Measurements from ENCODE around the gene SCAF4. TPM values are rescaled to one million over a fixed set of nuclear protein-coding genes. Genes with fewer than 3 reads are reported as not detected.
"Not testable (repeated sequence)": the region's sequence is repeated elsewhere in the genome, so short reads cannot be mapped to it uniquely, and the experiment has no call there.

The SCAF4 gene, protein sequence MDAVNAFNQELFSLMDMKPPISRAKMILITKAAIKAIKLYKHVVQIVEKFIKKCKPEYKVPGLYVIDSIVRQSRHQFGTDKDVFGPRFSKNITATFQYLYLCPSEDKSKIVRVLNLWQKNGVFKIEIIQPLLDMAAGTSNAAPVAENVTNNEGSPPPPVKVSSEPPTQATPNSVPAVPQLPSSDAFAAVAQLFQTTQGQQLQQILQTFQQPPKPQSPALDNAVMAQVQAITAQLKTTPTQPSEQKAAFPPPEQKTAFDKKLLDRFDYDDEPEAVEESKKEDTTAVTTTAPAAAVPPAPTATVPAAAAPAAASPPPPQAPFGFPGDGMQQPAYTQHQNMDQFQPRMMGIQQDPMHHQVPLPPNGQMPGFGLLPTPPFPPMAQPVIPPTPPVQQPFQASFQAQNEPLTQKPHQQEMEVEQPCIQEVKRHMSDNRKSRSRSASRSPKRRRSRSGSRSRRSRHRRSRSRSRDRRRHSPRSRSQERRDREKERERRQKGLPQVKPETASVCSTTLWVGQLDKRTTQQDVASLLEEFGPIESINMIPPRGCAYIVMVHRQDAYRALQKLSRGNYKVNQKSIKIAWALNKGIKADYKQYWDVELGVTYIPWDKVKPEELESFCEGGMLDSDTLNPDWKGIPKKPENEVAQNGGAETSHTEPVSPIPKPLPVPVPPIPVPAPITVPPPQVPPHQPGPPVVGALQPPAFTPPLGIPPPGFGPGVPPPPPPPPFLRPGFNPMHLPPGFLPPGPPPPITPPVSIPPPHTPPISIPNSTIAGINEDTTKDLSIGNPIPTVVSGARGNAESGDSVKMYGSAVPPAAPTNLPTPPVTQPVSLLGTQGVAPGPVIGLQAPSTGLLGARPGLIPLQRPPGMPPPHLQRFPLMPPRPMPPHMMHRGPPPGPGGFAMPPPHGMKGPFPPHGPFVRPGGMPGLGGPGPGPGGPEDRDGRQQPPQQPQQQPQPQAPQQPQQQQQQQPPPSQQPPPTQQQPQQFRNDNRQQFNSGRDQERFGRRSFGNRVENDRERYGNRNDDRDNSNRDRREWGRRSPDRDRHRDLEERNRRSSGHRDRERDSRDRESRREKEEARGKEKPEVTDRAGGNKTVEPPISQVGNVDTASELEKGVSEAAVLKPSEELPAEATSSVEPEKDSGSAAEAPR
- 55.8 and 60.1 TPM in 2 replicates for total RNA-seq

DNA sequence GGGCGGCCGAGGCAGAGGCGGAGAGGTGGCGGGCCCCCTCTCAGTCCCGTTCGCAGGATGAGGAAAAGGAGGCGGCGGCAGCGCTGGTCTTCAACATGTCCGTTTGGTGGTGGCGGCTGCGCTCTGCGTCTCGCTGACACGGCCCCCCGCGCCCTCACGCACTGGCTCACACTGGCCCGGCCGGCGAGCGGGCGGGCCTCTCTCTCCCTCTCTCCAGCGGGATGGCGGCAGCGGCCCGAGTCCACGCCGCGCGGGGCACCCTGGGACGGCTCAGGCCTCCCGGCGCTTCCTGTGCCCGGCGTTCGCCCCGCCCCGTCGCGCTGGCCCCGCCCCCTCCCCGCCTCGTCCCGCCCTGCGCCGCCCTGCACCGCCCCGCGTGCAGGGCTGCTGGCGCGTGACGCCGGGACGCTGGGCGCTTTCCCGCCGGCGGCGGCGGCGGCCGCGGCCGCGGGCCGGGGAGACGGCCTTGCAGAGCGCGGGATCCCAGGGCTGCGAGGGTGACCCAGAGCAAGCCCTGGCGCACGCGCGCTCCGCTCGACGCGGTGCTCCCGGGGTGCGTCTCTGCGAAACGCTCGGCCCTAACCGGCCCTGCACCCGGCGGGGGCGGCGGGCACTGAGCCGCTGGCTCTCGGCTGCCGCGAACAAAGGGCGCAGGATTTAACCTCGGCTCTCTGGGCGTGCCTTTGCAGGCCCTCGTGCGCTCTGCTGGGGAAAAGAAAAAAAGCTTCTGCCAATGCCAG is at the start of gene SCAF4:
TSS of gene SCAF4 (minus strand) at position 262 of the 740 bp plus-strand sequence. CDS start 426 bp downstream, outside the sequence.
- H3K4me3 Mint-ChIP-seq (ENCODE audit: low read depth): peak within 1 kb of the TSS; percentile 86

DNA sequence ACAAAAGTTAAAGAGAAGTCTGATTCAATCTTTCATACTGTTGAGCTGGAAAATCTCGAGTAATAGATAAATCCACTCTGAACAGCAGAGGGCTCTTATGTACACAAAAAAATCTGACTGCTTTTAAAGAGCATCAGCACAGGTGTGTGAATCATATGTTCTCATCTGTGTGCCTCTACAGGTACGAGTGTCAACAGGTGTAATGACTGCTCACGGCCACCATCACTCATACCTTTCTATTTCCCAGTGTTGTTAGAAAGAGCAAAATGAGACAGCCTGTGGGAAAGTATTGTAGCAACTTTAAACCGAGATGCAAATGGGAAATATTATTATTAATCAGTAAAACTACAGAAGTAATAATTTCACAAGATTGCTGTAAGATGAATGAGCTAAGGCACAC is 49.0 kb upstream of the SCAF4 start:
- no peak overlapping the region for H3K27ac Mint-ChIP-seq
- no peak overlapping the region for H3K4me3 Mint-ChIP-seq (ENCODE audit: low read depth)
- DNase-seq (ENCODE audit: low spot score): no peak
- peaks cover 8% of the 10 kb centered on the region for H3K27me3 Mint-ChIP-seq (ENCODE audit: low read depth)
- intact Hi-C loops (cut with micrococcal nuclease): no loop called here
- no peaks in the 10 kb centered on the region for H3K4me1 Mint-ChIP-seq (ENCODE audit: low read depth)
- peaks cover 3% of the 10 kb centered on the region for H3K9me3 Mint-ChIP-seq
- no peaks in the 10 kb centered on the region for H3K36me3 Mint-ChIP-seq (ENCODE audit: low read depth)

More for the DNA sequence above, at the start of gene SCAF4:
- Mint-ChIP-seq H3K36me3 (ENCODE audit: low read depth) (no peaks in the 10 kb centered on the region), H3K9me3 (no peaks in the 10 kb centered on the region), H3K27ac (peak within 1 kb of the TSS; percentile 72), H3K27me3 (ENCODE audit: low read depth) (no peaks in the 10 kb centered on the region), H3K4me1 (ENCODE audit: low read depth) (peaks cover 10% of the 10 kb centered on the region)
- intact Hi-C loops (cut with micrococcal nuclease): loop anchor here (1.0 to 5.0 kb wide), 5 partner anchors 17 to 880 kb away; partner anchors contain the start of genes CFAP298, MIS18A, SOD1 and URB1
- DNase-seq (ENCODE audit: low spot score): peak; percentile 74

DNA sequence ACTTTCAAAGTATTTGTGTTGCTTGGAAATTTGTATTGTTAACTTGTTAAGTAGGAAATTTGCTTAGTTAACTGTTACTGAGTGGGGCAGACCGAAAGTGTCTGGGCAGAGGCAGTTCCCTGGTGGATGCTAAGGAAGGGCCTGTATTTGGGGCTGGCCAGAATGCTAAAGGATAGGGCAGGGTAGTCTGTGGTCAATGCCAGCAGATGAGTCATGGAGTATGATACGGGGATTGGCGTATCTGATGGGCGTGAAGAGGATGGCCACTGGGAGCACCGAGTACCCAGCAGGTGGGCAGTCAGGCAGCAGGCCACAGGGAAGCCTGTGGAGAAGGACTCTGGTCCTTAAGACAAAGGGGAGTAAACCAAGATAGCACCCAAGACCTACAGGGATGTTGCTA is 46.6 kb upstream of the SCAF4 start:
- Mint-ChIP-seq H3K36me3 (ENCODE audit: low read depth) (no peaks in the 10 kb centered on the region), H3K4me3 (ENCODE audit: low read depth) (no peak overlapping the region), H3K27me3 (ENCODE audit: low read depth) (peaks cover 8% of the 10 kb centered on the region), H3K4me1 (ENCODE audit: low read depth) (no peaks in the 10 kb centered on the region), H3K9me3 (no peaks in the 10 kb centered on the region), H3K27ac (no peak overlapping the region)
- DNase-seq (ENCODE audit: low spot score): no peak
- intact Hi-C loops (cut with micrococcal nuclease): no loop called here

DNA sequence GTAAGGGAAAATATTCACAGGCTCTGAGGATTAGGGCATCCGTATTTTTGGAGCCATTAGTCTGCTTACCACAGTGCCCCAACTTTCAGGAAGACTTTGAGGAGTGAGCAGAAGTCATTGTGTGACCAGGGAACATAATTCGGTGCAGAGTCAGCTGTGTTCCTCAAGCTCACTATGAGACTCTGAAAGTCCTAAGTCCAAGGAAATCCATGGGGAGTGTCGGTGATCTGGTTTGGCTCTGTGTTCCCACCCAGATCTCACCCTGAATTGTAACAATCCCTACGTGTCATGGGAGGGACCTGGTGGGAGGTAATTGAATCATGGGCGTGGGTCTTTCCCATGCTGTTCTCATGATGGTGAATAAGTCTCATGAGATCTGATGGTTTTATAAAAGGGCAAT is 45.9 kb upstream of the SCAF4 start:
- intact Hi-C loops (cut with micrococcal nuclease): no loop called here
- DNase-seq (ENCODE audit: low spot score): no peak
- Mint-ChIP-seq H3K4me1 (ENCODE audit: low read depth) (no peaks in the 10 kb centered on the region), H3K9me3 (no peaks in the 10 kb centered on the region), H3K4me3 (ENCODE audit: low read depth) (no peak overlapping the region), H3K27me3 (ENCODE audit: low read depth) (peaks cover 6% of the 10 kb centered on the region), H3K36me3 (ENCODE audit: low read depth) (no peaks in the 10 kb centered on the region), H3K27ac (no peak overlapping the region)

DNA sequence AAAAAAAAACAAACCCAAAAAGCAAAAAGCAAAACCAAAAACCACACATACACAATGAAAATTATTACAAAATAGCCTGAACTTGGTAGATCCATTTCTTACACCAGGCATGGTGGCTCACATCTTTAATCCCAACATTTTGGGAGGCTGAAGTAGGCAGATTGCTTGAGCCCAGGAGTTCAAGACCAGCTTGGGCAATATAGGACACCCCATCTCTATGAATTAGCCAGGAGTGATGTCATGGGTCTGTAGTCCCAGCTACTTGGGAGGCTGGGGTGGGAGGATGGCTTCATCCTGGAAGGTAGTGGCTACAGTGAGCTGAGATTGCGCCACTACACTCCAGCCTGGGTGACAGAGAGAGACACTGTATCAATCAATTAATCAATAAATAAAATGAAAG is 42.1 kb upstream of the SCAF4 start:
- no peak overlapping the region for H3K27ac Mint-ChIP-seq
- no peaks in the 10 kb centered on the region for H3K27me3 Mint-ChIP-seq (ENCODE audit: low read depth)
- H3K9me3 Mint-ChIP-seq: no peaks in the 10 kb centered on the region
- no peak for DNase-seq (ENCODE audit: low spot score)
- H3K4me3 Mint-ChIP-seq (ENCODE audit: low read depth): no peak overlapping the region
- no peaks in the 10 kb centered on the region for H3K4me1 Mint-ChIP-seq (ENCODE audit: low read depth)
- intact Hi-C loops (cut with micrococcal nuclease): no loop called here
- no peaks in the 10 kb centered on the region for H3K36me3 Mint-ChIP-seq (ENCODE audit: low read depth)

DNA sequence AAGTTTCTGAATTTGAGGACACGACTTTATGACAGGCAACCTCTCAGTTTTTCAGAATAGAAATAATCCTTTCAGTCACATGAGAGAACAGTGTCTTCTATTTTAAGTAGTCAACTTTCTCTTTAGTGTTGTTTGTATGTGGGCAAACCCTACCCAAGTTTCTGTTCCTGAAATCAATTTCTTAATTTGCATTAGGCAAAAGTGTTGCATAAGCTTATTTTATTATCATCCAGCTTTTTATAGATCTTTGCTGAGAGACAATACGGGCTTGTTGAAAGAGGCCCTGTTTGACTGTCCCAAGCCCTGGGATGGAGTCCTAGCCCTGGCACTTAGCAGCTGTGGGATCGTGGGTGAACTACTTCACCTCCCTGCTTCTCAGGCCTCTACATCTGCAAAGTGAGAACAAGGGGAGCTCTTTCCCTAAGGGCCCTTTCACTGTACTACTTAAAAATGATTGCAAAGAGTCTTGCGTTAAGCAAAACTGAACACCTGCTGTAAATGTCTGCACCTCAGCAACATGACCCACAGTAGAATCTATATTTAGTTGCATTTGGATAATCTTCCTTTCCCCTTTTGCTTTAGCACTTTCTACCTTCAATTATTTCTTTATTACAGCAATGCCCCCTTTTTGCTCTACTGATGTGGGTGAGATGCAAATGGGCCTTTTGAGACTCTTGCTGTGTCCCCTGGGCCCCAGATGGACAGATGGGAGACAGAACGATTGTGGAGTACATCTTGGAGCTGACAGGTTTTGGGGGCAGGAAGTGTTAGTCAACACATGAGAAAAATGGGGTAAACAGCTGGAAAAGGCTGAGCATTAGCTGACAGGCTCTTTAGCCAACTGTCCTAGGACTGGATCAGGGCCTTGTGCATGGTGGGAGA is 41.0 kb upstream of the SCAF4 start:
- Mint-ChIP-seq H3K4me3 (ENCODE audit: low read depth) (no peak overlapping the region), H3K4me1 (ENCODE audit: low read depth) (no peaks in the 10 kb centered on the region), H3K27me3 (ENCODE audit: low read depth) (no peaks in the 10 kb centered on the region), H3K27ac (no peak overlapping the region), H3K36me3 (ENCODE audit: low read depth) (no peaks in the 10 kb centered on the region), H3K9me3 (no peaks in the 10 kb centered on the region)
- intact Hi-C loops (cut with micrococcal nuclease): no loop called here
- no peak for DNase-seq (ENCODE audit: low spot score)

DNA sequence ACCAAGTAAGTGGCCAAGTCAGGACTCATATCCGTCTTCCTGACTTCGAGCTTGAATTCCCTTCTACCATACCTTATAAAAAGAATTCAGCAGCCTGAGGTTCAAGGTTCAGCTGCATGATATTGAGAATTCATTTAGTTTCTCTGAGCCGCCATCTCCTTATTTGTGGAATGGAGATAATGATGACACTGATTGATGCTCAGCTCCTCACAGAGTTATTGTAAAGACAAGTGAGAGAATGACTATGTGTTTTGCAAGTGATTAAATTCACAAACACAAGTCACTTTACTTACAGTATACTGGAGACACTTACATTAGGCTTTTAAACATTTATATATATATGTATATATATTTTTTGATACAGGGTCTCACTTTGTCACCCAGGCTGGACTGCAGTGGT is 39.8 kb upstream of the SCAF4 start:
- H3K36me3 Mint-ChIP-seq (ENCODE audit: low read depth): no peaks in the 10 kb centered on the region
- H3K9me3 Mint-ChIP-seq: no peaks in the 10 kb centered on the region
- intact Hi-C loops (cut with micrococcal nuclease): no loop called here
- no peaks in the 10 kb centered on the region for H3K27me3 Mint-ChIP-seq (ENCODE audit: low read depth)
- no peak overlapping the region for H3K27ac Mint-ChIP-seq
- no peaks in the 10 kb centered on the region for H3K4me1 Mint-ChIP-seq (ENCODE audit: low read depth)
- no peak for DNase-seq (ENCODE audit: low spot score)
- H3K4me3 Mint-ChIP-seq (ENCODE audit: low read depth): no peak overlapping the region

DNA sequence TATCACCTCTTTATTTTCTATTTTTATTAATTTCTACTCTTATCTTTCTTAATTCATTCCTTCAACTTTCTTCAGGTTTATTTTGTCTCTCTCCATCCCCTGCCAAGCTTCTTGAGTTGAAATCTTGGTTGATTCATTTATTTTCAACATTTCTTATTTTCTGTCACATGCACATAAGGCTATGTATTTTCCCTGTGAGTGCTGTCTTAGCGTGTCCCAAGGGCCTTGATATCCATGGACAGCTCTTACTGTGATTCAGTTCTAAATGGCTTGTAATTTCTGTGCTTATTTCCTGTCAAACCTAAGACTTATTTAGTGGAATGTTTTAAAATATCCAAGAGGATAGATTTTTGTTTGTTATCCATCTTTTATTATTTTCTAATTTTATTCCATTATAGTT is 36.8 kb upstream of the SCAF4 start:
- H3K36me3 Mint-ChIP-seq (ENCODE audit: low read depth): no peaks in the 10 kb centered on the region
- H3K4me3 Mint-ChIP-seq (ENCODE audit: low read depth): no peak overlapping the region
- intact Hi-C loops (cut with micrococcal nuclease): no loop called here
- H3K27ac Mint-ChIP-seq: no peak overlapping the region
- H3K27me3 Mint-ChIP-seq (ENCODE audit: low read depth): no peaks in the 10 kb centered on the region
- H3K4me1 Mint-ChIP-seq (ENCODE audit: low read depth): no peaks in the 10 kb centered on the region
- DNase-seq (ENCODE audit: low spot score): no peak
- H3K9me3 Mint-ChIP-seq: no peaks in the 10 kb centered on the region

DNA sequence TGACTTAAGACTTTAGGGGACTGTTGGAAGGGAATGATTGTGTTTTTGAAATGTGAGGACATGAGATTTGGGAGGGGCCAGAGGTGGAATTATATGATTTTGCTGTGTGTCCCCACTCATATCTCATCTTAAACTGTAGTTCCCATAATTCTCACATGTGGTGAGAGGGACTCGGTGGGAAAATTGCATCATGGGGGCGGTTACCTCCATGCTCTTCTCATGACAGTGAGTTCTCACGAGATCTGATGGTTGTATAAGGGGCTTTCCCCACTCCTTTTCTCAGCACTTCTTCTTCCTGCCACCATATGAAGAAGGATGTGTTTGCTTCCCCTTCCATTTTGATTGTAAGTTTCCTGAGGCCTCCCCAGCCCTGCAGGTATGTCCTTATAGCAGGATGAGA is 35.0 kb upstream of the SCAF4 start:
- H3K9me3 Mint-ChIP-seq: no peaks in the 10 kb centered on the region
- H3K4me3 Mint-ChIP-seq (ENCODE audit: low read depth): no peak overlapping the region
- H3K27ac Mint-ChIP-seq: no peak overlapping the region
- no peak for DNase-seq (ENCODE audit: low spot score)
- no peaks in the 10 kb centered on the region for H3K4me1 Mint-ChIP-seq (ENCODE audit: low read depth)
- H3K36me3 Mint-ChIP-seq (ENCODE audit: low read depth): no peaks in the 10 kb centered on the region
- no peaks in the 10 kb centered on the region for H3K27me3 Mint-ChIP-seq (ENCODE audit: low read depth)
- intact Hi-C loops (cut with micrococcal nuclease): no loop called here

DNA sequence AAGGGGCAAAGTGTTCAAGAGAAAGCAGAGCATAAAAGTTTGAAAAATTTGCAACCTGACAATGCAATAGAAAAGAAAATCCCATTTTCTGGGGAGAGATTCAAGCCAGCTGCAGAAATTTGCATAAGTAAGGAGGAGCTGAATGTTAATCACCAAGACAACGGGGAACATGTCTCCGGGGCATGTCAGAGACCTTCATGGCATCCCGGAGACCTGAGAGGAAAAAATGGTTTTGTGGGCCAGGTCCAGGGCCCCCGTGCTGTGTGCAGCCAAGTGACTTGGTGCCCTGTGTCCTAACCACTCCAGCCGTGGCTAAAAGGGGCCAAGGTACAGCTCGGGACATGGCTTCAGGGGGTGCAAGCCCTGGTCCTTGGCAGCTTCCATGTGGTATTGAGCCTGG is 33.9 kb upstream of the SCAF4 start:
- intact Hi-C loops (cut with micrococcal nuclease); H3K4me1 Mint-ChIP-seq (ENCODE audit: low read depth); H3K36me3 Mint-ChIP-seq (ENCODE audit: low read depth); H3K4me3 Mint-ChIP-seq (ENCODE audit: low read depth); H3K27me3 Mint-ChIP-seq (ENCODE audit: low read depth); DNase-seq (ENCODE audit: low spot score); H3K9me3 Mint-ChIP-seq; H3K27ac Mint-ChIP-seq: not testable (repeated sequence)

DNA sequence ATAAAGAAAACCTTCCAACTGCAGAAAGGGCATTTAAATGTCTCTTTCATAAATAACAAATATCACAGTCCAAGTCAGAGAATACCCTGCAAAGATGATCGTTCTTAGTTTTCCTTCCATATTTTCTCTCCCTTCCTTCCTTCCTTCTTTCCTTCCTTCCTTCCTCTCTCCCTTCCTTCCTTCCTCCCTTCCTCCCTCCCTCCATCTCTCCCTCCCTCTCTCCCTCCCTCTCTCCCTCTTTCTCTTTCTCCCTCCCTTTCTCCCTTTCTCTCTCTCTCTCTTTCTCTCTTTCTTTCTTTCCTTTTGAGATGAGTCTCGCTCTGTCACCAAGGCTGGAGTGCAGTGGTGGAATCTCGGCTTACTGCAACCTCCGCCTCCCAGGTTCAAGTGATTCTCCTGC is 29.0 kb upstream of the SCAF4 start:
- Mint-ChIP-seq H3K27ac (no peak overlapping the region), H3K4me3 (ENCODE audit: low read depth) (no peak overlapping the region), H3K9me3 (no peaks in the 10 kb centered on the region), H3K27me3 (ENCODE audit: low read depth) (peaks cover 9% of the 10 kb centered on the region), H3K36me3 (ENCODE audit: low read depth) (no peaks in the 10 kb centered on the region), H3K4me1 (ENCODE audit: low read depth) (no peaks in the 10 kb centered on the region)
- DNase-seq (ENCODE audit: low spot score): no peak
- intact Hi-C loops (cut with micrococcal nuclease): no loop called here
